ENCODE data around the gene SNTG2. TPM values are rescaled to one million over a fixed set of nuclear protein-coding genes. Genes with fewer than 3 reads are reported as not detected.

Gene SNTG2
- total and polyA plus RNA-seq, 10 of the 15 experiments (the other 5 are each of a cell fraction or from before 2014, with no cell fraction given): not detected

DNA sequence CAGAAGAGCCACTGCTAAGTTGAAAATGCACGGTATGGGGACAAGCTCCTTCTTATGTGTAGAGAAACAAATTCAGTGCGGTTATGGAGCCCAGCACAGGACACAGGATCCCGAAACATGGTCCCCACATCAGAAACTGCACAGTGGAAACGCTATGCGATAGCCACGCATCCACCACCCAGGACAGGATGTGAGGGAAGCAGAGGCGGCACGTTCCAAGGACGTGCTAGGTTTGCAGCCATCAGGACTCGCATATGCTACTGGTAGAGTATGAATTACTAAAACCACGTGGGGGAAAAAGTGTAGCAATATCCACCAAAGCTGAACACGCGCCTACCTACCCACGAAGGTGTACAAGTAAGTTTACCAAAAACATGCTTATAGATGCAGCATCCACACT is 34.7 kb upstream of the SNTG2 start:
- Histone ChIP-seq H3K27me3 (replicated peaks in 1 of 2; ENCODE audit: control insufficient read depth in 2 of 2, insufficient read depth in 2 of 2, low read length in 1 of 2) (no peaks in the 10 kb centered on the region), H3K36me3 (ENCODE audit: control insufficient read depth in 2 of 2, insufficient read depth in 2 of 2, low read length in 1 of 2) (no peaks in the 10 kb centered on the region), H3K9me3 (replicated peaks; ENCODE audit: control insufficient read depth, insufficient read depth, low read length) (no peaks in the 10 kb centered on the region), H3K79me2 (ENCODE audit: control insufficient read depth, insufficient read depth, low read length) (no peaks in the 10 kb centered on the region), H3K4me1 (ENCODE audit: control insufficient read depth, insufficient read depth, low read length) (no peaks in the 10 kb centered on the region), H2AFZ (ENCODE audit: control insufficient read depth, low read depth, low read length) (no peak overlapping the region), H3K27ac (ENCODE audit: control insufficient read depth, insufficient read depth) (no peak overlapping the region), H4K20me1 (ENCODE audit: control insufficient read depth, insufficient read depth) (no peaks in the 10 kb centered on the region), H3K4me3 (no peak overlapping the region), H3K9ac (ENCODE audit: control insufficient read depth, insufficient read depth, low read length) (no peak overlapping the region), H3K4me2 (ENCODE audit: control insufficient read depth, insufficient read depth) (no peak overlapping the region)
- no TSS peak for BruUV-seq (replicated peaks)
- FAIRE-seq (no peak), DNase-seq (ENCODE audit: low read depth, low spot score) (no peak), ATAC-seq (no peak)
- ChIA-PET CTCF (interaction anchor here (0.6 kb wide), 2 partner anchors 201 to 356 kb away, joined by 3 read pairs; no protein-coding TSS in a partner anchor), SMC1A (ENCODE audit: uncharacterized antibody, unreplicated experiment) (no interaction called here), RAD21 (ENCODE audit: unreplicated experiment) (no interaction called here), POLR2A (no interaction called here)
- intact Hi-C loops (cut with micrococcal nuclease; ENCODE audit: unreplicated experiment): no loop called here
- in situ Hi-C loops (cut with MboI): no loop called here
- 66% methylated on average over 14 of the region's 14 CpGs for WGBS (ENCODE audit: insufficient coverage, insufficient replicate concordance, low lambda C conversion rate, missing lambda C conversion rate)
- TF ChIP-seq RB1 (IDR thresholded peaks at IDR 0.05; ENCODE audit: borderline replicate concordance) (no peak), ZBED1 (IDR thresholded peaks at IDR 0.05; ENCODE audit: borderline replicate concordance) (no peak), NFIC (IDR thresholded peaks at IDR 0.05; ENCODE audit: low read depth, low read length) (no peak), BACH1 (IDR thresholded peaks at IDR 0.05; ENCODE audit: borderline replicate concordance) (no peak), BMI1 (IDR thresholded peaks at IDR 0.05; ENCODE audit: borderline replicate concordance) (no peak), JUNB (IDR thresholded peaks at IDR 0.05) (no peak), PML (IDR thresholded peaks at IDR 0.05; ENCODE audit: low read length) (no peak), RFX5 (IDR thresholded peaks at IDR 0.05; ENCODE audit: low read depth, low read length) (no peak)
- TF ChIP-seq, protein P1, sequence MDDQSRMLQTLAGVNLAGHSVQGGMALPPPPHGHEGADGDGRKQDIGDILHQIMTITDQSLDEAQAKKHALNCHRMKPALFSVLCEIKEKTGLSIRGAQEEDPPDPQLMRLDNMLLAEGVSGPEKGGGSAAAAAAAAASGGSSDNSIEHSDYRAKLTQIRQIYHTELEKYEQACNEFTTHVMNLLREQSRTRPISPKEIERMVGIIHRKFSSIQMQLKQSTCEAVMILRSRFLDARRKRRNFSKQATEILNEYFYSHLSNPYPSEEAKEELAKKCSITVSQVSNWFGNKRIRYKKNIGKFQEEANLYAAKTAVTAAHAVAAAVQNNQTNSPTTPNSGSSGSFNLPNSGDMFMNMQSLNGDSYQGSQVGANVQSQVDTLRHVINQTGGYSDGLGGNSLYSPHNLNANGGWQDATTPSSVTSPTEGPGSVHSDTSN (IDR thresholded peaks at IDR 0.05; ENCODE audit: insufficient replicate concordance, low read depth, low read length): no peak
- TF ChIP-seq, protein P2, sequence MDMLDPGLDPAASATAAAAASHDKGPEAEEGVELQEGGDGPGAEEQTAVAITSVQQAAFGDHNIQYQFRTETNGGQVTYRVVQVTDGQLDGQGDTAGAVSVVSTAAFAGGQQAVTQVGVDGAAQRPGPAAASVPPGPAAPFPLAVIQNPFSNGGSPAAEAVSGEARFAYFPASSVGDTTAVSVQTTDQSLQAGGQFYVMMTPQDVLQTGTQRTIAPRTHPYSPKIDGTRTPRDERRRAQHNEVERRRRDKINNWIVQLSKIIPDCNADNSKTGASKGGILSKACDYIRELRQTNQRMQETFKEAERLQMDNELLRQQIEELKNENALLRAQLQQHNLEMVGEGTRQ (IDR thresholded peaks at IDR 0.05; ENCODE audit: borderline replicate concordance, low read depth, low read length): no peak
- TF ChIP-seq, protein P3, sequence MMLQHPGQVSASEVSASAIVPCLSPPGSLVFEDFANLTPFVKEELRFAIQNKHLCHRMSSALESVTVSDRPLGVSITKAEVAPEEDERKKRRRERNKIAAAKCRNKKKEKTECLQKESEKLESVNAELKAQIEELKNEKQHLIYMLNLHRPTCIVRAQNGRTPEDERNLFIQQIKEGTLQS (IDR thresholded peaks at IDR 0.05; ENCODE audit: borderline replicate concordance, extremely low read depth, low read depth, low read length): no peak
